Measurements from ENCODE around the gene PMM2.
"Not testable (repeated sequence)": the region's sequence is repeated elsewhere in the genome, so short reads cannot be mapped to it uniquely, and the experiment has no call there.

PMM2 gene

DNA sequence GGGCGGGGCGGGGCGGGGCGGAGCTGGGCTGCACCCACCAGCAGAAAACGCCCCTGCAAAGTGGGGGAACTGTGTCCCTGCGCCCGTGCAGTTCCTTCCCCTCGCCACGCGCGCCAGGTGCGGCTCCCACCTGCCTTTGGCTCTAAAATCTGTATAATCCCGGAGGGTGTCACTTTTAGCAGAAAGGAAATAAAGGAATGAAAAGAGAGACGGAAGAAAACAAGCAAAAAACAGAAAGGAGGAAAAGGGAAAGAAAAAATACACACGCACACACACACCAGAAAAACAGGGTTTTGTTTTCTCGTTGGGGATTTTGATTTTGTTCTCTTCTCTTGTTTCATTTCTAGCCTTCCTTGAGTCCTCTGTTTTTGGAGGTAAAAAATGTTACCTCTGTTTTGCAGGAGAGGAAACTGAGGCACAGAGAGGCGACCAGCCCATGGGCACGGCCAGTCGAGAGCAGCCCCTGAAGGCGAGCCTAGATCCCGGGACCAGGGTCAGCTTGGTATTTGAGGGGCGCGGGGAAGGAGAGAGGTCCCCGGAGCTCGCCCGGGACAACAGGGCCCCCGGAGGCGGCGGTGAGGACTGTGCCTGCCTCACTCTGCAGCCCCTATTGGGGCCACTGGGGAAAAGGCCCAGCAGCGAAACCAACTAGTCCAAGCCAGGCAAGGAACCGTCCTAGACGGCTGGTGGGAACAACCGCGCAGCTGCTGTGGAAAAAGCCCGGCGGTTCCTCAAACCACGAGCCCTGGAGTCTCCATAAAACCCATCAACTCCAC lies 71.8 kb downstream of the PMM2 start:
- peak; percentile 58 for DNase-seq
- Histone ChIP-seq H3K23ac (ENCODE audit: low read length in 2 of 2) (no peak overlapping the region), H3K4me1 (ENCODE audit: control insufficient read depth, insufficient read depth, low read depth, low read length) (peaks cover 30% of the 10 kb centered on the region), H2AFZ (ENCODE audit: low read depth, low read length) (no peak overlapping the region), H2BK5ac (ENCODE audit: low read depth, low read length, poor library complexity, severe bottlenecking) (no peak overlapping the region), H3K27me3 (ENCODE audit: control insufficient read depth in 1 of 2, insufficient read depth in 1 of 2, low read length in 2 of 2) (no peaks in the 10 kb centered on the region), H4K8ac (ENCODE audit: low read length) (peak overlapping the region; percentile 83), H3K36me3 (ENCODE audit: control insufficient read depth in 1 of 2, insufficient read depth in 2 of 2, low read depth in 1 of 2, low read length in 2 of 2) (peaks cover 0 to 3% of the 10 kb centered on the region in 2 experiments), H3K9me3 (ENCODE audit: control insufficient read depth, low read length) (no peaks in the 10 kb centered on the region), H3K14ac (ENCODE audit: low read length in 2 of 2) (peak overlapping the region in 1 of 2 experiments; percentile 32), H3K4me3 (ENCODE audit: insufficient read depth in 1 of 2, low read depth in 1 of 2, low read length in 2 of 2) (peak overlapping the region; percentile 56 to 76), H3K79me1 (replicated peaks; ENCODE audit: low read length, poor library complexity, severe bottlenecking) (no peaks in the 10 kb centered on the region), H3K9ac (ENCODE audit: low read length) (peak overlapping the region; percentile 77), H3K18ac (ENCODE audit: low read depth in 1 of 2, low read length in 2 of 2) (peak overlapping the region; percentile 68 to 70), H3K4me2 (ENCODE audit: low read length, poor library complexity, severe bottlenecking) (peak overlapping the region; percentile 86), H2AK5ac (ENCODE audit: low read length, severe bottlenecking) (peak overlapping the region; percentile 23), H2BK12ac (ENCODE audit: low read length in 2 of 2) (peak overlapping the region in 1 of 2 experiments; percentile 81), H2BK120ac (ENCODE audit: low read depth, low read length) (peak overlapping the region; percentile 76), H4K91ac (ENCODE audit: low read length) (peak overlapping the region; percentile 43), H3K4ac (ENCODE audit: low read depth in 1 of 2, low read length in 2 of 2) (peak overlapping the region in 1 of 2 experiments; percentile 71), H2BK15ac (ENCODE audit: low read depth, poor library complexity, severe bottlenecking) (peak overlapping the region; percentile 75), H3K27ac (ENCODE audit: low read length, poor library complexity, severe bottlenecking) (peak overlapping the region; percentile 24)
- 25% methylated on average over 29 of the region's 37 CpGs for WGBS

DNA sequence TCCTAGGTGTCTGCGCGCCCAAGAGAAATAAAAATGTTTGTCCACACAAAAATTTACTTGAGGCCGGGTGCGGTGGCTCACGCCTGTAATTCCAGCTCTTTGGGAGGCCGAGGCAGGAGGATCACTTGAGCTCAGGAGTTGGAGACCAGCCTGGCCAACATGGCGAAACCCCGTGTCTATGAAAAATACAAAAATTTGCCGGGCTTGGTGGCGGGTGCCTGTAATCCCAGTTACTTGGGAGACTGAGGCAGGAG lies 72.3 kb downstream of the PMM2 start:
- H2BK15ac ChIP-seq (ENCODE audit: low read depth, poor library complexity, severe bottlenecking) = peak overlapping the region; percentile 75
- H4K8ac ChIP-seq (ENCODE audit: low read length); H3K36me3 ChIP-seq (ENCODE audit: control insufficient read depth in 1 of 2, insufficient read depth in 2 of 2, low read depth in 1 of 2, low read length in 2 of 2); H3K27me3 ChIP-seq (ENCODE audit: control insufficient read depth in 1 of 2, insufficient read depth in 1 of 2, low read length in 2 of 2); H3K79me1 ChIP-seq (replicated peaks; ENCODE audit: low read length, poor library complexity, severe bottlenecking); H2BK12ac ChIP-seq (ENCODE audit: low read length in 2 of 2); H3K4me2 ChIP-seq (ENCODE audit: low read length, poor library complexity, severe bottlenecking); H3K23ac ChIP-seq (ENCODE audit: low read length in 2 of 2); H4K91ac ChIP-seq (ENCODE audit: low read length); H3K27ac ChIP-seq (ENCODE audit: low read length, poor library complexity, severe bottlenecking); H3K18ac ChIP-seq (ENCODE audit: low read depth in 1 of 2, low read length in 2 of 2); H2BK5ac ChIP-seq (ENCODE audit: low read depth, low read length, poor library complexity, severe bottlenecking); H3K9me3 ChIP-seq (ENCODE audit: control insufficient read depth, low read length); H2AFZ ChIP-seq (ENCODE audit: low read depth, low read length); H3K4ac ChIP-seq (ENCODE audit: low read depth in 1 of 2, low read length in 2 of 2); H3K9ac ChIP-seq (ENCODE audit: low read length); H3K4me3 ChIP-seq (ENCODE audit: insufficient read depth in 1 of 2, low read depth in 1 of 2, low read length in 2 of 2); DNase-seq: not testable (repeated sequence)
- peak overlapping the region; percentile 76 for H2BK120ac ChIP-seq (ENCODE audit: low read depth, low read length)
- H3K14ac ChIP-seq (ENCODE audit: low read length in 2 of 2) = peak overlapping the region in 1 of 2 experiments; percentile 32
- H3K4me1 ChIP-seq (ENCODE audit: control insufficient read depth, insufficient read depth, low read depth, low read length) = peaks cover 27% of the 10 kb centered on the region
- H2AK5ac ChIP-seq (ENCODE audit: low read length, severe bottlenecking) = peak overlapping the region; percentile 23
- WGBS = 98% methylated on average over 10 of the region's 10 CpGs

DNA sequence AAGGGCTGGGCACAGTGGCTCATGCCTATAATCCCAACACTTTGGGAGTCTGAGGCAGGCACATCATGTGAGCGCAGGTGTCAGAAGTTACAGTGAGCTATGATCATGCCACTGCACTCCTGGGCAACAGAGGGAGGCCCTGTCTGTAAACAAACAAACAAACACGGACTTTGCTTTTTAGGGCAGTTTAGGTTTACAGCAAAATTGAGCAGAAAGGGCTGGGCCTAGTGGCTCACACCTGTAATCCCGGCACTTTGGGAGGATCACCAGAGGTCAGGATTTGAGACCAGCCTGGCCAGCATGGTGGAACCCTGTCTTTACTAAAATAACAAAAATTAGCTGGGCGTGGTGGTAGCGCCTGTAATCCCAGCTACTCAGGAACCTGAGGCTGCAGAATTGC lies 74.4 kb downstream of the PMM2 start:
- Histone ChIP-seq H4K8ac (ENCODE audit: low read length) (no peak overlapping the region), H4K91ac (ENCODE audit: low read length) (no peak overlapping the region), H2AFZ (ENCODE audit: low read depth, low read length) (no peak overlapping the region), H2AK5ac (ENCODE audit: low read length, severe bottlenecking) (peak overlapping the region; percentile 4), H3K9me3 (ENCODE audit: control insufficient read depth, low read length) (no peaks in the 10 kb centered on the region), H3K18ac (ENCODE audit: low read depth in 1 of 2, low read length in 2 of 2) (no peak overlapping the region), H3K4me2 (ENCODE audit: low read length, poor library complexity, severe bottlenecking) (no peak overlapping the region), H2BK12ac (ENCODE audit: low read length in 2 of 2) (no peak overlapping the region), H3K36me3 (ENCODE audit: control insufficient read depth in 1 of 2, insufficient read depth in 2 of 2, low read depth in 1 of 2, low read length in 2 of 2) (no peaks in the 10 kb centered on the region), H3K4me1 (ENCODE audit: control insufficient read depth, insufficient read depth, low read depth, low read length) (peaks cover 15% of the 10 kb centered on the region), H3K27ac (ENCODE audit: low read length, poor library complexity, severe bottlenecking) (no peak overlapping the region), H2BK15ac (ENCODE audit: low read depth, poor library complexity, severe bottlenecking) (peak overlapping the region; percentile 36), H2BK120ac (ENCODE audit: low read depth, low read length) (no peak overlapping the region), H3K9ac (ENCODE audit: low read length) (no peak overlapping the region), H3K14ac (ENCODE audit: low read length in 2 of 2) (no peak overlapping the region), H3K27me3 (ENCODE audit: control insufficient read depth in 1 of 2, insufficient read depth in 1 of 2, low read length in 2 of 2) (no peaks in the 10 kb centered on the region), H3K23ac (ENCODE audit: low read length in 2 of 2) (no peak overlapping the region), H3K79me1 (replicated peaks; ENCODE audit: low read length, poor library complexity, severe bottlenecking) (no peaks in the 10 kb centered on the region), H2BK5ac (ENCODE audit: low read depth, low read length, poor library complexity, severe bottlenecking) (no peak overlapping the region), H3K4ac (ENCODE audit: low read depth in 1 of 2, low read length in 2 of 2) (no peak overlapping the region), H3K4me3 (ENCODE audit: insufficient read depth in 1 of 2, low read depth in 1 of 2, low read length in 2 of 2) (no peak overlapping the region)
- WGBS = 90% methylated on average over 5 of the region's 5 CpGs
- no peak for DNase-seq

DNA sequence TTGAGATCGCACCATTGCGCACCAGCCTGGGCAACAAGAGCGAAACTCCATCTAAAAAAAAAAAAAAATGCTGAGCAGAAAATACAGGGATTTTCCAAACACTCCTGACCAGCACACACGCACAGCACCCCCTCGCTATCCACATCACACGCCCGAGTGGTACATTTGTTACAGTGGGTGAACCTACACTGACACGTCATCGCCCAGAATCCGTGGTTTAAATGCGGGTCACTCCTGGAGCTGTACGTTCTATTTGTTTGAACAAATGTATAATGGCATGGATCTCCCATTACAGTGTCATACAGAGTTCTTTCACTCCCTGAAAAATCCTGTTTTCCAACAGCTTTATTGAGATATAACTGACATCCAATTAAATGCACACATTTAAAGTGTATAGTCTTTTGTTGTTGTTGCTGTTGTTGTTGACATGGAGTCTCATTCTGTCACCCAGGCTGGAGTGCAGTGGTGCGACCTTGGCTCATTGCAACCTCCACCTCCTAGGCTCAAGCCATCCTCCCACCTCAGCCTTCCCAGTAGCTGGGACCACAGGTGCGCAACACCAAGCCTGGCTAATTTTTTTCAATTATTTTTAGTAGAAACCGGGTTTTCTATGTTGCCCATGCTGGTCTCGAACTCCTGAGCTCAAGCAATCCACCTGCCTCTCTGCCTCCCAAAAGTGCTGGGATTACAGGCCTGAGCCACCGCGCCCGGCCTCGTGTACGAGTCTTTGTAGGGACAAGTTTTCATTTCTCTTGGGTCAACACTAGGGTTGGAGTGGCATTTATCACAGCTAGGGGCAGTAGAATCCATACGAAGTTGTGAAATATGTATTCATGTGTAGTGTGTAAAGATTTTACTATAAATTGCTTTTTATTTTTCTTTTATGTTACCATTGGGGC lies 75.6 kb downstream of the PMM2 start:
- WGBS = 92% methylated on average over 21 of the region's 22 CpGs
- H3K4me2 ChIP-seq (ENCODE audit: low read length, poor library complexity, severe bottlenecking) = no peak overlapping the region
- H3K14ac ChIP-seq (ENCODE audit: low read length in 2 of 2) = no peak overlapping the region
- H3K79me1 ChIP-seq (replicated peaks; ENCODE audit: low read length, poor library complexity, severe bottlenecking) = no peaks in the 10 kb centered on the region
- no peak overlapping the region for H3K27ac ChIP-seq (ENCODE audit: low read length, poor library complexity, severe bottlenecking)
- no peak overlapping the region for H2AK5ac ChIP-seq (ENCODE audit: low read length, severe bottlenecking)
- no peak overlapping the region for H2BK15ac ChIP-seq (ENCODE audit: low read depth, poor library complexity, severe bottlenecking)
- DNase-seq = no peak
- peaks cover 22% of the 10 kb centered on the region for H3K4me1 ChIP-seq (ENCODE audit: control insufficient read depth, insufficient read depth, low read depth, low read length)
- H2AFZ ChIP-seq (ENCODE audit: low read depth, low read length) = no peak overlapping the region
- H2BK5ac ChIP-seq (ENCODE audit: low read depth, low read length, poor library complexity, severe bottlenecking) = no peak overlapping the region
- H3K9ac ChIP-seq (ENCODE audit: low read length) = no peak overlapping the region
- no peak overlapping the region for H4K91ac ChIP-seq (ENCODE audit: low read length)
- no peak overlapping the region for H3K18ac ChIP-seq (ENCODE audit: low read depth in 1 of 2, low read length in 2 of 2)
- H3K4ac ChIP-seq (ENCODE audit: low read depth in 1 of 2, low read length in 2 of 2) = no peak overlapping the region
- no peaks in the 10 kb centered on the region for H3K27me3 ChIP-seq (ENCODE audit: control insufficient read depth in 1 of 2, insufficient read depth in 1 of 2, low read length in 2 of 2)
- H3K23ac ChIP-seq (ENCODE audit: low read length in 2 of 2) = no peak overlapping the region
- no peak overlapping the region for H4K8ac ChIP-seq (ENCODE audit: low read length)
- H3K9me3 ChIP-seq (ENCODE audit: control insufficient read depth, low read length) = no peaks in the 10 kb centered on the region
- no peaks in the 10 kb centered on the region for H3K36me3 ChIP-seq (ENCODE audit: control insufficient read depth in 1 of 2, insufficient read depth in 2 of 2, low read depth in 1 of 2, low read length in 2 of 2)
- no peak overlapping the region for H2BK12ac ChIP-seq (ENCODE audit: low read length in 2 of 2)
- H3K4me3 ChIP-seq (ENCODE audit: insufficient read depth in 1 of 2, low read depth in 1 of 2, low read length in 2 of 2) = no peak overlapping the region
- H2BK120ac ChIP-seq (ENCODE audit: low read depth, low read length) = no peak overlapping the region
